NCI-H1105 treated with DMSO at 0.1 percent for 48 hours (cell line): ENCODE data around the gene PPP1R26.
"Not testable (repeated sequence)": the region's sequence is repeated elsewhere in the genome, so short reads cannot be mapped to it uniquely, and the experiment has no call there.

ENCODE experiments used
- DNase-seq: peaks from one replicate; lab custom pipeline; 2025; lab: John Stamatoyannopoulos, UW

PPP1R26 gene

GRCh38 chr9:135479469-135480052 is at the start of gene PPP1R26:
PPP1R26 (plus strand) TSS chr9:135479782; CDS start chr9:135484511, 4,729 bp downstream.
- DNase-seq = peak; percentile 6

- DNase-seq = no peak
Observed at GRCh38 chr9:135437259-135437658, 42.3 kb upstream of the PPP1R26 start.

- DNase-seq = not testable (repeated sequence)
Observed at GRCh38 chr9:135437696-135438095, 41.9 kb upstream of the PPP1R26 start.

GRCh38 chr9:135438581-135439232 is 40.9 kb upstream of the PPP1R26 start:
- not testable (repeated sequence) for DNase-seq

- DNase-seq = not testable (repeated sequence)
Observed at GRCh38 chr9:135439514-135439913, 40.1 kb upstream of the PPP1R26 start.

GRCh38 chr9:135439916-135440315 is 39.7 kb upstream of the PPP1R26 start:
- no peak for DNase-seq

- no peak for DNase-seq
Observed at GRCh38 chr9:135440620-135441019, 39.0 kb upstream of the PPP1R26 start.

GRCh38 chr9:135441105-135442071 is 38.2 kb upstream of the PPP1R26 start:
- not testable (repeated sequence) for DNase-seq

GRCh38 chr9:135442075-135442474 is 37.5 kb upstream of the PPP1R26 start:
- DNase-seq = no peak

- no peak for DNase-seq
Observed at GRCh38 chr9:135443797-135444425, 35.7 kb upstream of the PPP1R26 start.

- no peak for DNase-seq
Observed at GRCh38 chr9:135447126-135447525, 32.5 kb upstream of the PPP1R26 start.

GRCh38 chr9:135448663-135449100 is 30.9 kb upstream of the PPP1R26 start:
- DNase-seq = no peak

- DNase-seq = peak; percentile 26
Observed at GRCh38 chr9:135449532-135449931, 30.1 kb upstream of the PPP1R26 start.

GRCh38 chr9:135450956-135451355 is 28.6 kb upstream of the PPP1R26 start:
- DNase-seq = no peak

- not testable (repeated sequence) for DNase-seq
Observed at GRCh38 chr9:135451909-135452308, 27.7 kb upstream of the PPP1R26 start.

GRCh38 chr9:135454737-135455136 is 24.8 kb upstream of the PPP1R26 start:
- no peak for DNase-seq

GRCh38 chr9:135455401-135456030 is 24.1 kb upstream of the PPP1R26 start:
- no peak for DNase-seq

GRCh38 chr9:135456436-135457104 is 23.0 kb upstream of the PPP1R26 start:
- peak; percentile 11 for DNase-seq

- not testable (repeated sequence) for DNase-seq
Observed at GRCh38 chr9:135458478-135458877, 21.1 kb upstream of the PPP1R26 start.

GRCh38 chr9:135461936-135462335 is 17.6 kb upstream of the PPP1R26 start:
- peak; percentile 67 for DNase-seq

GRCh38 chr9:135463140-135463539 is 16.4 kb upstream of the PPP1R26 start:
- no peak for DNase-seq
